Measurements from ENCODE around the gene CCDC179. TPM values are rescaled to one million over a fixed set of nuclear protein-coding genes. Genes with fewer than 3 reads are reported as not detected.

CCDC179 gene
- total and polyA plus RNA-seq, 2 of the 13 experiments (the other 11 are each of a cell fraction or from before 2014, with no cell fraction given), result not detected

GRCh38 chr11:22829231-22830081 lies 30.8 kb downstream of the CCDC179 start, which contains the start of gene SVIP (continued):
- TF ChIP-seq ZNF724P (CRISPR knock-in tag; IDR thresholded peaks at IDR 0.05; ENCODE audit: borderline replicate concordance), result peak; percentile 60; the same call in 1 of the 2 replicates
- TF ChIP-seq POGZ (CRISPR knock-in tag; IDR thresholded peaks at IDR 0.05), result peak; percentile 98
- TF ChIP-seq RBM22 (optimal IDR thresholded peaks at IDR 0.05; ENCODE audit: low read length), result peak; percentile 78
- TF ChIP-seq ZNF33A (CRISPR knock-in tag; IDR thresholded peaks at IDR 0.05; ENCODE audit: borderline replicate concordance), result no peak
- peak; percentile 55; the same call in 1 of the 2 replicates for TF ChIP-seq ZNF768 (CRISPR knock-in tag; IDR thresholded peaks at IDR 0.05)
- no peak for TF ChIP-seq HOXA9 (CRISPR knock-in tag; IDR thresholded peaks at IDR 0.05; ENCODE audit: borderline replicate concordance)
- no peak for TF ChIP-seq AGO1 (IDR thresholded peaks at IDR 0.05; ENCODE audit: low read depth, low read length, poor library complexity, severe bottlenecking)
- TF ChIP-seq SETDB1 (CRISPR knock-in tag; IDR thresholded peaks at IDR 0.05; ENCODE audit: borderline replicate concordance), result no peak
- no peak for TF ChIP-seq ZNF256 (CRISPR knock-in tag; conservative IDR thresholded peaks at IDR 0.05)
- TF ChIP-seq EZH2 (conservative IDR thresholded peaks at IDR 0.05; ENCODE audit: low read depth, low read length), result no peak
- TF ChIP-seq, protein P1, sequence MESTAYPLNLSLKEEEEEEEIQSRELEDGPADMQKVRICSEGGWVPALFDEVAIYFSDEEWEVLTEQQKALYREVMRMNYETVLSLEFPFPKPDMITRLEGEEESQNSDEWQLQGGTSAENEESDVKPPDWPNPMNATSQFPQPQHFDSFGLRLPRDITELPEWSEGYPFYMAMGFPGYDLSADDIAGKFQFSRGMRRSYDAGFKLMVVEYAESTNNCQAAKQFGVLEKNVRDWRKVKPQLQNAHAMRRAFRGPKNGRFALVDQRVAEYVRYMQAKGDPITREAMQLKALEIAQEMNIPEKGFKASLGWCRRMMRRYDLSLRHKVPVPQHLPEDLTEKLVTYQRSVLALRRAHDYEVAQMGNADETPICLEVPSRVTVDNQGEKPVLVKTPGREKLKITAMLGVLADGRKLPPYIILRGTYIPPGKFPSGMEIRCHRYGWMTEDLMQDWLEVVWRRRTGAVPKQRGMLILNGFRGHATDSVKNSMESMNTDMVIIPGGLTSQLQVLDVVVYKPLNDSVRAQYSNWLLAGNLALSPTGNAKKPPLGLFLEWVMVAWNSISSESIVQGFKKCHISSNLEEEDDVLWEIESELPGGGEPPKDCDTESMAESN (CRISPR knock-in tag; conservative IDR thresholded peaks at IDR 0.05), result 0 out of 2 replicates have a peak, but pooled peaks have one; percentile 71
- TF ChIP-seq KMT2A (CRISPR knock-in tag; IDR thresholded peaks at IDR 0.05), result peak; percentile 76
- TF ChIP-seq ONECUT2 (CRISPR knock-in tag; IDR thresholded peaks at IDR 0.05), result no peak
- peak; percentile 58; the same call in 1 of the 2 replicates for TF ChIP-seq ZNF550 (CRISPR knock-in tag; IDR thresholded peaks at IDR 0.05; ENCODE audit: borderline replicate concordance)
- TF ChIP-seq, protein P2, sequence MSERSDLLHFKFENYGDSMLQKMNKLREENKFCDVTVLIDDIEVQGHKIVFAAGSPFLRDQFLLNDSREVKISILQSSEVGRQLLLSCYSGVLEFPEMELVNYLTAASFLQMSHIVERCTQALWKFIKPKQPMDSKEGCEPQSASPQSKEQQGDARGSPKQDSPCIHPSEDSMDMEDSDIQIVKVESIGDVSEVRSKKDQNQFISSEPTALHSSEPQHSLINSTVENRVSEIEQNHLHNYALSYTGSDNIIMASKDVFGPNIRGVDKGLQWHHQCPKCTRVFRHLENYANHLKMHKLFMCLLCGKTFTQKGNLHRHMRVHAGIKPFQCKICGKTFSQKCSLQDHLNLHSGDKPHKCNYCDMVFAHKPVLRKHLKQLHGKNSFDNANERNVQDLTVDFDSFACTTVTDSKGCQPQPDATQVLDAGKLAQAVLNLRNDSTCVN (CRISPR knock-in tag; IDR thresholded peaks at IDR 0.05; ENCODE audit: borderline replicate concordance), result no peak; the same call in 1 of the 2 replicates
- no peak for TF ChIP-seq ZNF460 (CRISPR knock-in tag; IDR thresholded peaks at IDR 0.05; ENCODE audit: borderline replicate concordance)
- 0 out of 2 replicates have a peak, but pooled peaks have one; percentile 53 for TF ChIP-seq ZFP36L2 (CRISPR knock-in tag; IDR thresholded peaks at IDR 0.05)
- no peak for TF ChIP-seq ZNF749 (CRISPR knock-in tag; IDR thresholded peaks at IDR 0.05; ENCODE audit: borderline replicate concordance)
- peak; percentile 55; the same call in 1 of the 2 replicates for TF ChIP-seq MIER2 (CRISPR knock-in tag; IDR thresholded peaks at IDR 0.05)
- TF ChIP-seq ZNF251 (CRISPR knock-in tag; IDR thresholded peaks at IDR 0.05), result no peak
- TF ChIP-seq ZNF350 (CRISPR knock-in tag; IDR thresholded peaks at IDR 0.05; ENCODE audit: borderline replicate concordance, low read depth), result peak; percentile 65
- TF ChIP-seq, protein P3, sequence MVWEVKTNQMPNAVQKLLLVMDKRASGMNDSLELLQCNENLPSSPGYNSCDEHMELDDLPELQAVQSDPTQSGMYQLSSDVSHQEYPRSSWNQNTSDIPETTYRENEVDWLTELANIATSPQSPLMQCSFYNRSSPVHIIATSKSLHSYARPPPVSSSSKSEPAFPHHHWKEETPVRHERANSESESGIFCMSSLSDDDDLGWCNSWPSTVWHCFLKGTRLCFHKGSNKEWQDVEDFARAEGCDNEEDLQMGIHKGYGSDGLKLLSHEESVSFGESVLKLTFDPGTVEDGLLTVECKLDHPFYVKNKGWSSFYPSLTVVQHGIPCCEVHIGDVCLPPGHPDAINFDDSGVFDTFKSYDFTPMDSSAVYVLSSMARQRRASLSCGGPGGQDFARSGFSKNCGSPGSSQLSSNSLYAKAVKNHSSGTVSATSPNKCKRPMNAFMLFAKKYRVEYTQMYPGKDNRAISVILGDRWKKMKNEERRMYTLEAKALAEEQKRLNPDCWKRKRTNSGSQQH (CRISPR knock-in tag; IDR thresholded peaks at IDR 0.05; ENCODE audit: low read depth), result no peak
